ENCODE measurements around the gene DPPA2.
"Not testable (repeated sequence)": the region's sequence is repeated elsewhere in the genome, so short reads cannot be mapped to it uniquely, and the experiment has no call there.

Gene DPPA2, protein sequence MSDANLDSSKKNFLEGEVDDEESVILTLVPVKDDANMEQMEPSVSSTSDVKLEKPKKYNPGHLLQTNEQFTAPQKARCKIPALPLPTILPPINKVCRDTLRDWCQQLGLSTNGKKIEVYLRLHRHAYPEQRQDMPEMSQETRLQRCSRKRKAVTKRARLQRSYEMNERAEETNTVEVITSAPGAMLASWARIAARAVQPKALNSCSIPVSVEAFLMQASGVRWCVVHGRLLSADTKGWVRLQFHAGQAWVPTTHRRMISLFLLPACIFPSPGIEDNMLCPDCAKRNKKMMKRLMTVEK

GRCh38 chr3:109316162-109316730 lies at the start of gene DPPA2:
DPPA2 (minus strand) TSS chr3:109316517; CDS start chr3:109314542, 1,975 bp downstream.
- DNase-seq (ENCODE audit: low read depth in 3 of 3): no peak

DNA sequence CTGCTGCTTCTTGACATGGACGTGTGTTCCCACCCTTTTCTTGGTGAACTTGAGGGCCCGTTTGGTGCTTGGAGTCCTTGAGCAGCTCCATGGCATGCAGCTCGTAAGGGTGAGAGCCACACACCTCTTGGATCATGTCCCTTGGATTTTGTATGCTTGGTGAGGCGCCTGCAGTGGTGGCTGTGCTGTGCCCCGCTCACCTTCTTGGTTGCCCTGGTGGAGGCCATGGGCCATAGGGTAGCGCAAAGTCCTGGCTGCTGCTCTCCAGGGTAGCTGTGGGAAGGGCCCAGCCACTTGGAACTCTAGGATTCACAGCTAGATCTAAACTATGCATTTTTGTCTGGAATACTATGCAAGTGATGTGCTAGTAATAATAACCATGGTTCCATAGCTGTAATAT lies 47.8 kb upstream of the DPPA2 start:
- no peak for DNase-seq (ENCODE audit: low read depth in 3 of 3)

GRCh38 chr3:109363634-109364033 lies 47.3 kb upstream of the DPPA2 start:
- no peak for DNase-seq (ENCODE audit: low read depth in 3 of 3)

DNA sequence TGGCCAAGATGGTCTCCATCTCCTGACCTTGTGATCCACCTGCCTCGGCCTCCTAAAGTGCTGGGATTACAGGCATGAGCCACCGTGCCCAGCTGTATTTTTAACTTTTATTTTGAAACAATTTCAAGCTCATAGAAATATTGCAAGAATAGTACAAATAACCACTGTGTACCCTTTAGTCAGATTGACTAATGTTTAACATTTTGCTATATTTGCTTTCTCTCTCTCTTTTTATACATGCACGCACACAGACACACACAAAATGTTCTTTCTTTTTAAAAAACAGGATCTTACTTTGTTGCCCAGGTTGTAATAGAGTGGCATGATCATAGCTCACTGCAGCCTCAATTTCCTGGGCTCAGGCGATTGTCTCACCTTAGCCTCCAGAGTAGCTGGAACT lies 46.5 kb upstream of the DPPA2 start:
- DNase-seq (ENCODE audit: low read depth in 3 of 3): no peak

GRCh38 chr3:109358809-109359208 lies 42.5 kb upstream of the DPPA2 start:
- DNase-seq (ENCODE audit: low read depth in 3 of 3): not testable (repeated sequence)

DNA sequence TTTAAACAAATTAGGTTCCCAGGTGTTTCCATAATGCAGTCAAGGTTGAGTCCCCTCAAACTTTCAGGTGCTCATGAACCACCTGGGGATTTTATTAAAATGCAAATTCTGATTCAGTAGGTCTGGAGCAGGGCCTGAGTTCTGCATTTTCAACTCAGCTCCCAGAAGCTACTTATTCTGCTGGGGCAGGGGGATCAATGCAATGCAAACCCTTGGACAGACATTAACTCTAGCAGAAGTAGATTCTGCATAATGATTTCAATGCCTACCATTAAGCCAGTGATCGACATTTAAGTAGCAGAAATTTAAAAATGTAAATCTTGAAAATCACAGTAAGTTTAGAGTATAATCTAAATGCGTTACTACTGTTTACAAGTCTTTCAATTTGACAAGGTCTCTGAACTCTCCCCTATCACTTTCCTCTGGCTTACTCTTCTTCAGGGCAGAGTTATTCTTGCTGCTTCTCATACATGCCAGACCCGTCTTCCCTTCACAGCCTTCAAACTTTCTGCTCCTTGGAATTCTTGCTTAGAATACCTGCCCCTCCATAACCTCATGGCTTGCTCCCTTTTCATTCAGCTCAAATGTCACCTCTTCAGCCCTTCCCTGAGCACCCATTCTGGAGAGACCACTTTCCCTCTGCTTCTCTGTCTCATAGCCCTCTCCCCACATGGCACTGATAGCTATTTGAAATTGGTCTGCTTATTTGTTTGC lies 40.3 kb upstream of the DPPA2 start:
- no peak for DNase-seq (ENCODE audit: low read depth in 3 of 3)

- DNase-seq (ENCODE audit: low read depth in 3 of 3): no peak
Measured at GRCh38 chr3:109355625-109356441, 39.5 kb upstream of the DPPA2 start.

DNA sequence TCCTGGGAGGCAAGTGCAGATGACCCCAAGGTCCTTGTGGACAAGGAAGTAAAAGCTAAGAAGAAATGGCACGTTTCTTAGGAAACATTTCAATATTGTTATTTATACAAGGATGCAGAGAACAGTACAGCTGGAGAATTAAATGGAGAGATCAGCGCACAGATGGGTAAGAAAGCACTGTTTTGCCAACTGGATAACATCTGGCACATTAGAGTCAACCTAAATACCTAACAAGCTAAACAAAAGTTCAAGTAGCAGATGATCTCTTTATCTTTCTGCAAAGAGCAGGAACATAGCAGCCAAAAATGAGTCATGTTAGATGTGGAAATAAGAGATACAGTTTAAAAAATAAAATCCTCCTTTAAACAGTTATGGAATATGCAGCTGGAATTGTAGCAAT lies 36.7 kb upstream of the DPPA2 start:
- no peak for DNase-seq (ENCODE audit: low read depth in 3 of 3)

- no peak for DNase-seq (ENCODE audit: low read depth in 3 of 3)
Measured at GRCh38 chr3:109351231-109351630, 34.9 kb upstream of the DPPA2 start.

DNA sequence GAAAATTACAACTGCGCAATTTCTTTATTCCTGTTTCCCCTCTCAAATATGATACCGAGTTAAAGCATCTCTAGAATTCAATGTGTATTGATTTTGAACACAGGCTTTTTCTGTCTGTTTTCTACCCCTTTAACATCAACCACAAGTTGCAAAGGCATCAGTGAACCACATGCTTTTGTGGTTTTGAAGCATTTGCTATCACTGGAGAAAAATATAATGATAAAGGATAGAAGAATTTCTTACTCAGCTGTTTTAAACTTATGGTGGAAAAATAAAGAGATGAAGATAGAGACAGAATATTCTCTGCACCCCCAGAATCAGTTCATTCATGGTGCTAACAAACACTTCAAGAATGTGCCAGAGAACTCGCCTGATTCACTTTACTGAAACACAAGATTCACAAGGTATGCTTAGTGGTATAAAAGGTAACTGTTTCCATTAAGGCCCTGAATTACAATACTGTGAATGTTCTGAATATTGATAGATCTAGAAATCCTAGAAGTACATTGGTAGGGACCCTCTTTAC lies 30.5 kb upstream of the DPPA2 start:
- no peak for DNase-seq (ENCODE audit: low read depth in 3 of 3)

- DNase-seq (ENCODE audit: low read depth in 3 of 3): no peak
Measured at GRCh38 chr3:109346099-109346498, 29.8 kb upstream of the DPPA2 start.

- no peak for DNase-seq (ENCODE audit: low read depth in 3 of 3)
Measured at GRCh38 chr3:109339714-109340648, 23.7 kb upstream of the DPPA2 start.

GRCh38 chr3:109339197-109339596 lies 22.9 kb upstream of the DPPA2 start:
- no peak for DNase-seq (ENCODE audit: low read depth in 3 of 3)

DNA sequence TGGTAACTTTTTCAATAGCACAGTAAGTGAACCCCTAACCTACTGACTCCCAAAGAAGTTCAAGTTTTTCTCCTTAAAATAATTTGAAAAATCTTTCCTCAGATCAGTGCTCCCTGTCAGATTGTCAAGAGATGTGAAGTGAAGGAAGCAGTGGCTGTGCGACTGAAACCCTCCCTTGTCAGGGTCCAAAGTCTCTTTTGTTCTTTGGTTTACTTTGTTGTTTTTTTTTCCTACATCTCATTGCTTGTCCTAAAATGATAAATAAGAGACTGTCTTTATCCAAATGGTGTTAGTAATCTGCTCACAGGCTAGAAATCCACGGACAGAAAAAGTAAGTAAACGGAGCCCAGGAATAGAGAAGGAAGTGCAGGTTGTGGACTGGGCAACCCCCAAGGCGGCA lies 22.0 kb upstream of the DPPA2 start:
- DNase-seq (ENCODE audit: low read depth in 3 of 3): no peak

GRCh38 chr3:109337393-109337792 lies 21.1 kb upstream of the DPPA2 start, which contains the start of gene DPPA4:
DPPA4 (minus strand) TSS chr3:109337546; CDS start chr3:109337517, 29 bp downstream.
- DNase-seq (ENCODE audit: low read depth in 3 of 3): no peak

DNA sequence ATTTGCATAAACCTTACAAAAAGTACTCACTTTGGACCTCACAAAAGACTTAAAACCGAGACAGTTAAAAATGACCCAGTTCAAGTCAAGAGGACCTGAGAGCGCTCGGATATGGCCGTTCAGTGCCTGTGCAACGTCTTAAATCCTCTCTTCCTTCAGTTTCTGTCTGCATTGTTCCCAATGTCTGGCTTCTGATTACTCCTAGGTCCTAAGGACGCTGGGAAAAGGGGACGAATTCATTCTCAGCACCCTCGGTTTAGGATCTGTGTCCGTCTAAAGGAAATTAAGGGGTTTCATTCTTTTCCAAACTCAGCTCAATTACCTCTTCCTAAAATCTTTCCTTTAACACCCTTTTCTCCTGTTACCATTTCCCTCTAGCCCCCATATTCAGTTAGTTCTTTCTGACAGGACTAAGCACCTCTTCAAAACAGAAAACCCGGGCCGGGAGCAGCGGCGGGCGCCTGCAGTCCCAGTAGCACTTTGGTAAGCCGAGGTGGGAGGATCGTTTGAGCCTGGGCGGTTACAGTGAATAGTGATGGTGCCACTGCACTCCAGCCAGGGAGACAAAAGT lies 20.1 kb upstream of the DPPA2 start:
- DNase-seq (ENCODE audit: low read depth in 3 of 3): peak in 1 of 3 donors; percentile 2

- no peak for DNase-seq (ENCODE audit: low read depth in 3 of 3)
Measured at GRCh38 chr3:109334572-109334971, 18.3 kb upstream of the DPPA2 start.

DNA sequence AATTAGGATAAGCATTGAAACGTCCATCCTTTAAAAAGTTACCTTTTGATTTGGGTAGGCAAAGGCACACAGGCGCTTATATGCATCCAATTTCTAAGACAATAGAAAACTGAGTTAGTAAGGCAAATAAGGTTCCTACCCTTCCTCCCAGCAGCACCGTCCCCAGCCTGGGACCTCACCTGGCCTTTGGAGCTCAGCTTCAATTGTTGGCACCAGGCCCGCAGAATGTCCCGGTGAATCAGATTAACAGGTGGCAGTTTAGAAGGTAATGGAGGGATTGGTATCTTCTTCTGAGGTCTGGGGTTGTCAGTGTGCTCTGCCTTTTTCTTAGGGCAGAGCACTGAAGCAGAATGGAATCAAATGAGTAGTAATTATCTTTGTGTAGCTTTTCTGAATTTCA lies 15.4 kb upstream of the DPPA2 start:
- DNase-seq (ENCODE audit: low read depth in 3 of 3): no peak

DNA sequence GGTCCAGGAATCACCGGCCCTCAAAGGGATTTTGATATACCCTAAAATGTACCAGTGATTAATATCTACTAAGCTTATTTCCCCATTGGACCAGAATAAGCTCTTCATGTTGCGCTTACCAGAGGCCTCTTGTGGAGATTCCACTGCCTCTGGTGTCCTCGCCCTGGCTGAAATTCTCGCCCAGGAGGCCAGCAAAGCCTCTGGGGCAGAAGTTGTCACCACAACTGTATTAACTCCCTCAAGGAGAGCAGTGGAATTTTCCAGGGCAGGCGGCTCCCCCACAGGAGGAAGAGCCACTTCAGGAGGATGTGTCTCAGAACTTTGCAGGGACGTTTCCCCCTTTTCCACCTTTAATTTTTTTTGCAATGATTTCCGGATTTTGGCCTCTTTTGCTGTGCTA lies 14.1 kb upstream of the DPPA2 start:
- DNase-seq (ENCODE audit: low read depth in 3 of 3): no peak

- no peak for DNase-seq (ENCODE audit: low read depth in 3 of 3)
Measured at GRCh38 chr3:109328202-109328601, 11.9 kb upstream of the DPPA2 start.
